ENCODE results near the gene HLA-A. TPM values are rescaled to one million over a fixed set of nuclear protein-coding genes. Genes with fewer than 3 reads are reported as not detected.

Gene HLA-A
- total and polyA plus RNA-seq, 9 of the 15 experiments (the other 6 are each of a cell fraction or from before 2014, with no cell fraction given): 0.46 to 3.3 TPM; not detected in 7

DNA sequence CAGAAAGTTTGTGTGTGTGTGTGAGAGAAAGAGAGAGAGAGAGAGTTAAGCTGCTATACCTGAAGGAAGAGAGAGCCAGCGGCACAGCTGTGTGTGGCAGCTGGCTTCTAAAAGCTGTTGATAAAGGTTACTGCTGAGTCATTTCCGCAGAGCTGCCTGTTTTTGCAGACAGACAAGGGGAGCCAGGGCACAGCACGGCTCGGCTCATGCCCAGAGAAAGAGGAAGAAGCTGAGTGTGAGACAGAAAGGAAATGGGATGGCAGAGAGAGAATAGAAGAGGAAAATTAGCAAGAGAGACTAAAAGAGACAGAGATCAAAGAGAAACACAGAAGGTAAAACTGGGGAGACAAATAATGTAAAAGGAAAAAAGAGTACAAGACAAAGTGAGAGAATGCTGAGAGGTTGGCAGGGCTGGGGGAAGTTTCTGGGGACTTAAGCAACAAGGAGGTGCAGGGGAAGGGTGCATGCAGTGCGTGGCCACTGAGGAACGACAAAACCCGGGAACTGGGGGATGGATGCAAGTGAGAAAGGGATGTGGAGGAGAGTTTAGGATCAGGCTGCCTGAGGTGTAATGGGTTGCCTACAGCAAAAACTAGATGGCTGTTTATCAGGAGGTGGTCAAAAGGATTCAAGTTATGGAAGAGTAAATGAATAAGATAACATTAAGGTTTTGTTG lies 22.7 kb downstream of the HLA-A start (continued):
- TF ChIP-seq TGIF2 (CRISPR knock-in tag; IDR thresholded peaks at IDR 0.05) (no peak; the same call in 1 of the 2 replicates), ZNF197 (CRISPR knock-in tag; IDR thresholded peaks at IDR 0.05; ENCODE audit: low read depth) (peak; percentile 82; the same call in 1 of the 2 replicates), RFX1 (IDR thresholded peaks at IDR 0.05) (no peak), ZNF431 (CRISPR knock-in tag; IDR thresholded peaks at IDR 0.05) (no peak), ZFP36 (IDR thresholded peaks at IDR 0.05; ENCODE audit: low read depth, low read length, partially characterized antibody) (peak; percentile 44), LEF1 (IDR thresholded peaks at IDR 0.05) (peak; percentile 95), NCOR1 (IDR thresholded peaks at IDR 0.05) (peak; percentile 96)
- TF ChIP-seq, protein P1, sequence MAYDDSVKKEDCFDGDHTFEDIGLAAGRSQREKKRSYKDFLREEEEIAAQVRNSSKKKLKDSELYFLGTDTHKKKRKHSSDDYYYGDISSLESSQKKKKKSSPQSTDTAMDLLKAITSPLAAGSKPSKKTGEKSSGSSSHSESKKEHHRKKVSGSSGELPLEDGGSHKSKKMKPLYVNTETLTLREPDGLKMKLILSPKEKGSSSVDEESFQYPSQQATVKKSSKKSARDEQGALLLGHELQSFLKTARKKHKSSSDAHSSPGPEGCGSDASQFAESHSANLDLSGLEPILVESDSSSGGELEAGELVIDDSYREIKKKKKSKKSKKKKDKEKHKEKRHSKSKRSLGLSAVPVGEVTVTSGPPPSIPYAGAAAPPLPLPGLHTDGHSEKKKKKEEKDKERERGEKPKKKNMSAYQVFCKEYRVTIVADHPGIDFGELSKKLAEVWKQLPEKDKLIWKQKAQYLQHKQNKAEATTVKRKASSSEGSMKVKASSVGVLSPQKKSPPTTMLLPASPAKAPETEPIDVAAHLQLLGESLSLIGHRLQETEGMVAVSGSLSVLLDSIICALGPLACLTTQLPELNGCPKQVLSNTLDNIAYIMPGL (CRISPR knock-in tag; IDR thresholded peaks at IDR 0.05): no peak

DNA sequence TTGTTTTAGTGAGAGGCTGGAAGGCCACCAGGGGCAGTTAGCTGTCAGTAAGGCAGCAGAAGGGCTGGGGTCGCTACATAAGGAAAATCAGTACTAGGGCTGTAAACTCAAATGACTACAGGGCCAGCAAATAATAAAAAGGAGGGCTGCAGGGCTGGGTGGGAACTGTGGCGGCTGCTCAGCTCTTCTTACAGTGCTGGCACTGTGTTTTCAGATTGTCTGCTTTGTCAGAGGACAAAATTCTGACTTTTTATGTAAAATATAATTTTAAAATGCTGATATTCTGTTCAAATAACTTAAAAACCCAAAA lies 23.2 kb downstream of the HLA-A start:
- H2AFZ ChIP-seq (ENCODE audit: low read depth, low read length): peak overlapping the region; percentile 63
- peak; percentile 56 for TF ChIP-seq RBFOX2 (IDR thresholded peaks at IDR 0.05; ENCODE audit: low read depth, low read length)
- TF ChIP-seq, protein P2, sequence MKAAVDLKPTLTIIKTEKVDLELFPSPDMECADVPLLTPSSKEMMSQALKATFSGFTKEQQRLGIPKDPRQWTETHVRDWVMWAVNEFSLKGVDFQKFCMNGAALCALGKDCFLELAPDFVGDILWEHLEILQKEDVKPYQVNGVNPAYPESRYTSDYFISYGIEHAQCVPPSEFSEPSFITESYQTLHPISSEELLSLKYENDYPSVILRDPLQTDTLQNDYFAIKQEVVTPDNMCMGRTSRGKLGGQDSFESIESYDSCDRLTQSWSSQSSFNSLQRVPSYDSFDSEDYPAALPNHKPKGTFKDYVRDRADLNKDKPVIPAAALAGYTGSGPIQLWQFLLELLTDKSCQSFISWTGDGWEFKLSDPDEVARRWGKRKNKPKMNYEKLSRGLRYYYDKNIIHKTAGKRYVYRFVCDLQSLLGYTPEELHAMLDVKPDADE (conservative IDR thresholded peaks at IDR 0.05; ENCODE audit: control insufficient read depth, low read depth, low read length): no peak
- no peak for TF ChIP-seq PHB (CRISPR knock-in tag; IDR thresholded peaks at IDR 0.05)
- TF ChIP-seq BCOR (IDR thresholded peaks at IDR 0.05): no peak
- TF ChIP-seq E2F3 (CRISPR knock-in tag; IDR thresholded peaks at IDR 0.05): no peak
- no peak for TF ChIP-seq ZNF589 (CRISPR knock-in tag; IDR thresholded peaks at IDR 0.05; ENCODE audit: low read depth)
- TF ChIP-seq KAT7 (CRISPR knock-in tag; IDR thresholded peaks at IDR 0.05; ENCODE audit: borderline replicate concordance): no peak
- TF ChIP-seq PHF21A (IDR thresholded peaks at IDR 0.05; ENCODE audit: borderline replicate concordance, low read depth): no peak
- no peak for TF ChIP-seq CBFA2T2 (conservative IDR thresholded peaks at IDR 0.05)
- no peak for TF ChIP-seq RBBP5 (IDR thresholded peaks at IDR 0.05; ENCODE audit: borderline replicate concordance, insufficient read depth, low read length, poor library complexity, severe bottlenecking)
- TF ChIP-seq ILF3 (IDR thresholded peaks at IDR 0.05; ENCODE audit: borderline replicate concordance): 0 out of 2 replicates have a peak, but pooled peaks have one; percentile 13

More for the DNA sequence above, 23.2 kb downstream of the HLA-A start:
- H3K79me2 ChIP-seq (ENCODE audit: control insufficient read depth, insufficient read depth, low read length): peaks cover 39% of the 10 kb centered on the region
- DNase-seq (ENCODE audit: extremely low read depth in 1 of 4, low spot score in 3 of 4) (peak in 1 of 4 experiments; percentile 39), FAIRE-seq (no peak), ATAC-seq (peak; percentile 36)
- in situ Hi-C loops (cut with MboI): no loop called here
- H3K9me1 ChIP-seq (ENCODE audit: control insufficient read depth, insufficient read depth, low read length): peaks cover 3% of the 10 kb centered on the region
- H3K9me3 ChIP-seq (replicated peaks; ENCODE audit: control insufficient read depth, insufficient read depth, low read depth, low read length): no peaks in the 10 kb centered on the region
- ChIA-PET POLR2A (interaction anchor here (0.6 to 5.0 kb wide), 9 partner anchors 10 to 593 kb away, joined by 3 to 52 read pairs (median 3); no protein-coding TSS in a partner anchor), CTCF (ENCODE audit: low intra/inter-chr PET ratio) (interaction anchor here (0.7 kb wide), 2 partner anchors 15 to 64 kb away, joined by 3 read pairs; no protein-coding TSS in a partner anchor)
- peaks cover 10 to 29% of the 10 kb centered on the region in 2 experiments for H3K4me1 ChIP-seq (replicated peaks in 1 of 2; ENCODE audit: control insufficient read depth in 2 of 2, insufficient read depth in 2 of 2, low read length in 2 of 2)
- peak overlapping the region; percentile 55 for H3K4me3 ChIP-seq
- peaks cover 5% of the 10 kb centered on the region; the same call in 1 of the 3 replicates for H3K36me3 ChIP-seq (ENCODE audit: control insufficient read depth, insufficient read depth, low read length)
- BruUV-seq (replicated peaks): no TSS peak
- H4K20me1 ChIP-seq (replicated peaks; ENCODE audit: control insufficient read depth, insufficient read depth, low read length): no peaks in the 10 kb centered on the region
- no peaks in the 10 kb centered on the region for H3K27me3 ChIP-seq (ENCODE audit: control insufficient read depth in 2 of 2, insufficient read depth in 2 of 2, low read length in 2 of 2)
- intact Hi-C loops (cut with micrococcal nuclease): loop anchor here (5.0 kb wide), 2 partner anchors 97 to 118 kb away; partner anchors contain the start of gene POLR1H
- peak overlapping the region; percentile 97 for H3K4me2 ChIP-seq (ENCODE audit: insufficient read depth, low read length)
- H3K9ac ChIP-seq (ENCODE audit: insufficient read depth in 1 of 2, low read depth in 2 of 2, low read length in 2 of 2): peak overlapping the region; percentile 89 to 93; a peak in 3 of 4 replicates
- H3K27ac ChIP-seq (ENCODE audit: extremely low read depth, low read depth, low read length): peak overlapping the region; percentile 95
- WGBS (ENCODE audit: insufficient coverage, low coverage, missing lambda C conversion rate): 6% methylated on average over 2 of the region's 2 CpGs
